ENCODE results near the gene TRPM3.

- TF ChIP-seq MYC (IDR thresholded peaks at IDR 0.05; ENCODE audit: borderline replicate concordance, low read length) (no peak), EP300 (IDR thresholded peaks at IDR 0.05) (no peak), RAD21 (conservative IDR thresholded peaks at IDR 0.05 in 1 of 2, IDR thresholded peaks at IDR 0.05 in 1 of 2) (no peak), RCOR1 (IDR thresholded peaks at IDR 0.05; ENCODE audit: low read depth, low read length) (no peak), ELK1 (IDR thresholded peaks at IDR 0.05; ENCODE audit: low read depth, low read length) (no peak), CTCF (IDR thresholded peaks at IDR 0.05) (no peak), NPAS2 (CRISPR knock-in tag; IDR thresholded peaks at IDR 0.05; ENCODE audit: borderline replicate concordance) (no peak), USF2 (IDR thresholded peaks at IDR 0.05) (no peak)
- TF ChIP-seq, protein P1, sequence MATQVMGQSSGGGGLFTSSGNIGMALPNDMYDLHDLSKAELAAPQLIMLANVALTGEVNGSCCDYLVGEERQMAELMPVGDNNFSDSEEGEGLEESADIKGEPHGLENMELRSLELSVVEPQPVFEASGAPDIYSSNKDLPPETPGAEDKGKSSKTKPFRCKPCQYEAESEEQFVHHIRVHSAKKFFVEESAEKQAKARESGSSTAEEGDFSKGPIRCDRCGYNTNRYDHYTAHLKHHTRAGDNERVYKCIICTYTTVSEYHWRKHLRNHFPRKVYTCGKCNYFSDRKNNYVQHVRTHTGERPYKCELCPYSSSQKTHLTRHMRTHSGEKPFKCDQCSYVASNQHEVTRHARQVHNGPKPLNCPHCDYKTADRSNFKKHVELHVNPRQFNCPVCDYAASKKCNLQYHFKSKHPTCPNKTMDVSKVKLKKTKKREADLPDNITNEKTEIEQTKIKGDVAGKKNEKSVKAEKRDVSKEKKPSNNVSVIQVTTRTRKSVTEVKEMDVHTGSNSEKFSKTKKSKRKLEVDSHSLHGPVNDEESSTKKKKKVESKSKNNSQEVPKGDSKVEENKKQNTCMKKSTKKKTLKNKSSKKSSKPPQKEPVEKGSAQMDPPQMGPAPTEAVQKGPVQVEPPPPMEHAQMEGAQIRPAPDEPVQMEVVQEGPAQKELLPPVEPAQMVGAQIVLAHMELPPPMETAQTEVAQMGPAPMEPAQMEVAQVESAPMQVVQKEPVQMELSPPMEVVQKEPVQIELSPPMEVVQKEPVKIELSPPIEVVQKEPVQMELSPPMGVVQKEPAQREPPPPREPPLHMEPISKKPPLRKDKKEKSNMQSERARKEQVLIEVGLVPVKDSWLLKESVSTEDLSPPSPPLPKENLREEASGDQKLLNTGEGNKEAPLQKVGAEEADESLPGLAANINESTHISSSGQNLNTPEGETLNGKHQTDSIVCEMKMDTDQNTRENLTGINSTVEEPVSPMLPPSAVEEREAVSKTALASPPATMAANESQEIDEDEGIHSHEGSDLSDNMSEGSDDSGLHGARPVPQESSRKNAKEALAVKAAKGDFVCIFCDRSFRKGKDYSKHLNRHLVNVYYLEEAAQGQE (IDR thresholded peaks at IDR 0.05): no peak
Measured at GRCh38 chr9:70934642-70935041, 186.8 kb downstream of the TRPM3 start.

Measured in A549 (cell line).